Astrocyte of the cerebellum (primary cell): Measurements from ENCODE around the gene NCOA6.

Experiments used
- DNase-seq: peaks from one replicate; pipeline ENCODE4 v3.0.0-alpha.2; 2011; ENCODE audit warnings: low read depth
- H3K4me3 ChIP-seq: 2 replicates; pipeline ENCODE4 v1.5.1; 2011; ENCODE audit warnings: mild to moderate bottlenecking, low read depth, low read length, moderate library complexity
- in situ Hi-C: cut with HindIII; loops from 2 replicates; pipeline ENCODE4 v1.10.0; 2017; ENCODE audit warnings: low sequenced_read_pairs
- TF ChIP-seq, protein P1 (sequence below): IDR thresholded peaks from 2 replicates; pipeline ENCODE4 v1.5.1; 2012; ENCODE audit warnings: low read length, low read depth, moderate library complexity, mild to moderate bottlenecking; ENCODE audit errors: missing control alignments

Gene NCOA6

DNA sequence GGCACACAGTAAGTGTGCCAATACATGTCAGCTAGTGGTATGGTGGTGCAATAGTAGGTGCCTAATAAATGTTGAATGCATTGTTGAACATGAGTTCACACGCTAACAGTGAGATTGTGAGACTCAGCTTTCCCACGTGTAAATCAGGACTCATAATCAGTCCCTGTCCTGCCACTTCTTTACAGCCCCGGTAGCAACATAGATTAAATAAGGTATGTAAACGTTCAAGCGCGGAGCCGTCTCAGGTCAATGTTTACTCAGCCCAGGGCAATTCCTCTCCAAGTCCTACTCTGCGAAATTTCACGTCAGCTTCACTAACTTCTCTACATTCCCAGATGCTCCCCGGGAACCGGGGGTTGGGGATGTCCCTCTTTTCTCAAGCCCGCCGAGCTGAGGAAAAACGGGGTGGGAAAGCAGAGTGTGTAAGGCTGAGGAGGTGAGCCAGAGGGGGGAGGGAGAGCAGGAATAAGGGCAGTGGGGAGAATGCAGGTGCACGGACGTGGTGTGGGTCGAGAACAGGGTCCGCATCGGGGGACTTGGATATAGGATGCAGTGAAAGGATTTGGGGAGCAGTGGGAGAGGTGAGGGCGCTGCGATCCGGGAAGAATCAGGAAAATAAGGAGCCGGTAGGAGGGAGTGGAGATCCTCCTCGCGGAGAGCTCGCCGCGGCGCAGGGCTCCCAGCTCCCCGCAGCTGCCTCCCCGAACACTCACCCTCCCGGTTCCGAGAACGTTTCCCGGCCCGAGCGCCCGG, 121.9 kb downstream of the NCOA6 start:
- in situ Hi-C loops = no loop called here
- peak overlapping the region; percentile 68 for H3K4me3 ChIP-seq
- TF ChIP-seq, protein P1, sequence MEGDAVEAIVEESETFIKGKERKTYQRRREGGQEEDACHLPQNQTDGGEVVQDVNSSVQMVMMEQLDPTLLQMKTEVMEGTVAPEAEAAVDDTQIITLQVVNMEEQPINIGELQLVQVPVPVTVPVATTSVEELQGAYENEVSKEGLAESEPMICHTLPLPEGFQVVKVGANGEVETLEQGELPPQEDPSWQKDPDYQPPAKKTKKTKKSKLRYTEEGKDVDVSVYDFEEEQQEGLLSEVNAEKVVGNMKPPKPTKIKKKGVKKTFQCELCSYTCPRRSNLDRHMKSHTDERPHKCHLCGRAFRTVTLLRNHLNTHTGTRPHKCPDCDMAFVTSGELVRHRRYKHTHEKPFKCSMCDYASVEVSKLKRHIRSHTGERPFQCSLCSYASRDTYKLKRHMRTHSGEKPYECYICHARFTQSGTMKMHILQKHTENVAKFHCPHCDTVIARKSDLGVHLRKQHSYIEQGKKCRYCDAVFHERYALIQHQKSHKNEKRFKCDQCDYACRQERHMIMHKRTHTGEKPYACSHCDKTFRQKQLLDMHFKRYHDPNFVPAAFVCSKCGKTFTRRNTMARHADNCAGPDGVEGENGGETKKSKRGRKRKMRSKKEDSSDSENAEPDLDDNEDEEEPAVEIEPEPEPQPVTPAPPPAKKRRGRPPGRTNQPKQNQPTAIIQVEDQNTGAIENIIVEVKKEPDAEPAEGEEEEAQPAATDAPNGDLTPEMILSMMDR = no peak
- no peak for DNase-seq

DNA sequence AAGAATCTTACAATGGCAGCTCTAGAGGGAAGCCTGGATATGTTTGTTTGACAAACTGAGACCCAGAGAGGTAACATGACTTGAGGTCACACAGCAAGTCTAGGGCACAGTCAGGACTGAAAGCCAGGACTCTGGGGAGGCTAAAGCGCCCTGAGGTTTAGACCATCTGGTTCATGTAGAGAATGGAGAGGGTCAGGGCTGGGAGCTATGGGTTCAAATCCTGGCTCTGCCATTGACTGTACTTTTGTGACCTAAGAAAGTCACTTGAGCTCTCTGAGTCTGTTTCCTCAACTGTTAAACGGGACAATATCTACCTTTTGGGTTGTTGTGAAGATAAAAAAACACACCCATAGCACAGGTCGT, 122.4 kb downstream of the NCOA6 start:
- in situ Hi-C loops = no loop called here
- peak overlapping the region; percentile 68 for H3K4me3 ChIP-seq
- DNase-seq = no peak
- TF ChIP-seq, protein P1 = no peak

DNA sequence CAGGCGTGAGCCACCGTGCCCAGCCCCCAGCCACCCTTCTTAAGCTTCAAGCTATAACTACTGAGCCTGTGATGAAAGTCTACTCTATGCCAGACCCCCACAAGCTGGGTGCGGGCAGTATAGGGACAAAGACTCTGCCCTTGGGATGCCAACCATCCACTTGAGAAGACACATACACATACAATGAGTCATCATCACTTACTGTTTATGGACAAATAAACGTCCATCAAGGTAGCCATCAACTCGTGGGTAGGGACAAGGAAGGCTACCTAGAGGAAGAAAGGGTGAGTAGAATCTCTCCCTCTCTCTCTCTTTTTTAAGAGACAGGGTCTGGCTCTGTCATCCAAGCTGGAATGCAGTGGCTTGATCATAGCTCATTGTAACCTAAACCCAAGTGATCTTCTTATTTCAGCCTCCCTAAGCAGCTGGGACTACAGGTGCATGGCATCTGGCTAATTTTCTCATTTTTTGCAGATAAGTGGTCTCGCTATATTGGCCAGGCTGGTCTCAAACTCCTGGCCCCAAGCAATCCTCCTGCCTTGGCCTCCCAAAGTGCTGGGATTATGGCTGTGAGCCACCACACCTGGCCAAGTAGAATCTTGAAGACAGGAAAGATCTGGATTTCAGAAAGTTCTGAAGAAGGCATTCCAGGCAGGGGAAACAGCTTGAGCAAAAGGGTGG, 123.9 kb downstream of the NCOA6 start:
- in situ Hi-C loops = no loop called here
- no peak overlapping the region for H3K4me3 ChIP-seq
- TF ChIP-seq, protein P1 = no peak
- DNase-seq = no peak

DNA sequence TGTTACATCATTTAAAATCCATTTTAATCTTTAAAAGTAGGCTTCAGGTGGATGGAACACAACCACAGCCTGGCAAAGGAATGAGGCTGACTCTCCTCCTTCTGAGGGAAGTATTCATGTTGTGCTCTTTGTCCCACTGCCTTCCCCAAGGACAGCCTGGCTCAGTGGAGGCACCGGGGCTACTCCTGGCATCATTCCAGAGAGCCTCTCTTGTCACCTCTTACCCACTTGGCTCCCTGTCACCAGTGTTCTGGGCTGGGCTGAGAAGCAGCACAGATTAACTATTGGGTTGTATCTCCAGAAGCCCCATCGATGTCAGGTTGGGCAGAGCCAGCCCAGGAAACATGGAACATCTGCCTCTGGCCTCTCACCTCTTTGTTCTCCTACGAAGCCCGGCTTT, 132.0 kb downstream of the NCOA6 start:
- H3K4me3 ChIP-seq = no peak overlapping the region

DNA sequence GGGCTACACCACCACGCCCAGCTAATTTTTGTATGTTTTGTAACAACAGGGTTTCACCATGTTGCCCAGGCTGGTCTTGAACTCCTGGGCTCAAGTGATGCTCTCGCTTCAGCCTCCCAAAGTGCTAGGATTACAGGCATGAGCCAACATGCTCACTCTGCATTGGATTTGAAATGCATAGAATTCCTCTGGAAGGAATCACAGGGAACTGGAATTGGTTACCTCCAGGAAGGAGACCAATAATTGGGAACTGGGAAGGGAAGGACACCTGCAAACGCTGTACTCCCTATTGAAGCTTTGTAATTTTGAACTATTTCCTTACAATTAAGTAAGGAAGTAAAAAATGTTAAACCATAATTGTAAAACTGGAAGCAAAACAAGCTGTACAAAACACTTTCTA, 133.6 kb downstream of the NCOA6 start:
- TF ChIP-seq, protein P1 = no peak
- in situ Hi-C loops = no loop called here
- no peak for DNase-seq
- no peak overlapping the region for H3K4me3 ChIP-seq

More for the DNA sequence above, 132.0 kb downstream of the NCOA6 start:
- in situ Hi-C loops = no loop called here
- TF ChIP-seq, protein P1 = no peak
- no peak for DNase-seq

DNA sequence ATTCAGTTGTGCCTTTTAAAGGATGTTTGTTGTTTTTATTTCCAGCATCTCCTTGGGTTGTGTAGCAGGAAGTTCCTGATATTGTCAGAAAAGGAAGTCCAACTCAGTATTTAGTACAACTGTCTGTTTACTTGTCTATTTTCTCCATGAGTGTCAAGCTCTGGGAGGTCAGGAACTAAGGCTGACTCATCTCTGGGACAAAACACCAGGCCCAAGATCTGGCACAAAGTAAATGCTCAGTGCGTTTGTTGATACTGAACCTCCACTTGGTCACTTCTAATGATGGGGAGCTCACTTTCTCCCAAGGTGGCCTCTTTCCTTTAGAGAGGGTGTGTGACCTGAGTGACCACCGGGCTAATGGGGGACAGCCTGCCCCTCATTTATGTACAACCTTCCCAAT, 136.0 kb downstream of the NCOA6 start:
- TF ChIP-seq, protein P1 = no peak
- no peak overlapping the region for H3K4me3 ChIP-seq
- no peak for DNase-seq
- in situ Hi-C loops = no loop called here
